Nephron progenitor cell (in vitro differentiated cells): ENCODE measurements around the gene ADAT2.

Experiments
- DNase-seq: peaks from one replicate; pipeline ENCODE4 v3.0.0; 2021
- H3K27ac Mint-ChIP-seq: 2 replicates; pipeline ENCODE4 v1.8.0; 2021; ENCODE audit warnings: mild to moderate bottlenecking, moderate library complexity, mixed read lengths
- H3K27me3 Mint-ChIP-seq: 2 replicates; pipeline ENCODE4 v1.8.0; 2021; ENCODE audit warnings: mild to moderate bottlenecking, low read depth, mixed read lengths; ENCODE audit not compliant: poor library complexity
- H3K36me3 Mint-ChIP-seq: 2 replicates; pipeline ENCODE4 v1.8.0; 2021; ENCODE audit warnings: low read depth, mixed read lengths
- H3K4me1 Mint-ChIP-seq: 2 replicates; pipeline ENCODE4 v1.8.0; 2021; ENCODE audit warnings: mixed read lengths
- H3K4me3 Mint-ChIP-seq: 2 replicates; pipeline ENCODE4 v1.8.0; 2021; ENCODE audit warnings: mild to moderate bottlenecking, moderate library complexity, mixed read lengths
- H3K9me3 Mint-ChIP-seq: 2 replicates; pipeline ENCODE4 v1.8.0; 2021; ENCODE audit warnings: mild to moderate bottlenecking, moderate library complexity, mixed read lengths
- CTCF ChIP-seq: fragments of 200-600 bp; sonication (generic); IDR thresholded peaks from 2 replicates; pipeline ENCODE4 v1.5.0; 2021; ENCODE audit warnings: antibody characterized with exemption

ADAT2 gene

GRCh38 chr6:143410859-143411270, 39.6 kb downstream of the ADAT2 start:
- no peaks in the 10 kb centered on the region for H3K36me3 Mint-ChIP-seq
- no peak overlapping the region for H3K4me3 Mint-ChIP-seq
- TF ChIP-seq CTCF, result no peak
- no peaks in the 10 kb centered on the region for H3K27me3 Mint-ChIP-seq
- H3K9me3 Mint-ChIP-seq, result peaks cover 7% of the 10 kb centered on the region
- H3K27ac Mint-ChIP-seq, result no peak overlapping the region
- no peaks in the 10 kb centered on the region for H3K4me1 Mint-ChIP-seq
- no peak for DNase-seq

DNA sequence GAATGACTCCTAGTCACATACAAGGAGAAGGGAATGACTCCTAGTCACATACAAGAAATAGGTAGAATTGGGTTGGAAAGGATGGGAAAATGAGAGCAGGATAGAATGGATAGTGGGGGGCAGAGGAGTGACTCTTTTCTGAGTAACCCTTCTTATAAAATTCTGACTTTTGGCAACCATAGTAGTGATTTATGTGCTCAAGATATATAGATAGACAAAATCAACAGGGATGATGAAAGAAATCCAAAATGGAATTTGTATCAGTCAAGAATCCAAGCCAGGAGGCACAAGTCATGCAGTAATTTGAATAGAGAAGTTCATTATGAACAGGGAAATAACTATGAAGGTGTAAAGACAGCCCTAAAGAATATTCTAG, 41.7 kb downstream of the ADAT2 start:
- Mint-ChIP-seq H3K9me3 (peaks cover 7% of the 10 kb centered on the region), H3K4me1 (no peaks in the 10 kb centered on the region), H3K36me3 (no peaks in the 10 kb centered on the region), H3K27ac (no peak overlapping the region), H3K4me3 (no peak overlapping the region), H3K27me3 (no peaks in the 10 kb centered on the region)
- no peak for TF ChIP-seq CTCF
- no peak for DNase-seq

DNA sequence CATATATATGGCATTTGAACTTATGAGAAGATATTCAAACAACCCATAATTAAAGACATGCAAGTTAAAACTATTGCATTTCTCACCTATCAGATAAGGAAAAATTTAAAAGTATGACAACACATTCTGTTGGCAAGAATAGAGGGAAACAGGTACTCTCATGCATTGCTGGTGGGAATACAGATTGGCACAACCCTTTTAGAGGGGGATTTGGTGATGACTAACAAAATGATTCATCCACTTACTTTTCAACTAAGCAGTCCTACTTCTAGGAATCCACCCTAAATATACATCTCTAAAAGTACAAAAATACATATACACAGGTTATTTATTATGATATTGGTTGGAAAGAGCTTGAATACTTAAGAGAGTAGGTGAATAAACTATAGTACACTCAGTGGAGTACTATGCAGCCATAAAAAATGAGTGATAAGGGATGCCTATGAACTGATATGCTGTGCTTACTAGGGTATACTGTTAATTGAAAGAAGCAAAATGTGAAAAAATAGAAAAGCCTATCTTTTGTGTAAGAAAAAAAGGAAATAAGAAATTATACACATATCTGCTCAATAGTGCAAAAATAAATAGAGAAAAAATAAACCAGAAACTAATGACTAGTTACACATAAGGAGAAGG, 42.2 kb downstream of the ADAT2 start:
- no peak overlapping the region for H3K4me3 Mint-ChIP-seq
- no peaks in the 10 kb centered on the region for H3K4me1 Mint-ChIP-seq
- DNase-seq, result no peak
- H3K36me3 Mint-ChIP-seq, result no peaks in the 10 kb centered on the region
- H3K27ac Mint-ChIP-seq, result no peak overlapping the region
- H3K9me3 Mint-ChIP-seq, result peaks cover 7% of the 10 kb centered on the region
- H3K27me3 Mint-ChIP-seq, result no peaks in the 10 kb centered on the region
- no peak for TF ChIP-seq CTCF

GRCh38 chr6:143406673-143407072, 43.8 kb downstream of the ADAT2 start:
- TF ChIP-seq CTCF, result no peak
- peaks cover 7% of the 10 kb centered on the region for H3K9me3 Mint-ChIP-seq
- no peak for DNase-seq
- H3K36me3 Mint-ChIP-seq, result no peaks in the 10 kb centered on the region
- H3K27me3 Mint-ChIP-seq, result no peaks in the 10 kb centered on the region
- H3K4me3 Mint-ChIP-seq, result no peak overlapping the region
- peaks cover 5% of the 10 kb centered on the region for H3K4me1 Mint-ChIP-seq
- H3K27ac Mint-ChIP-seq, result no peak overlapping the region

DNA sequence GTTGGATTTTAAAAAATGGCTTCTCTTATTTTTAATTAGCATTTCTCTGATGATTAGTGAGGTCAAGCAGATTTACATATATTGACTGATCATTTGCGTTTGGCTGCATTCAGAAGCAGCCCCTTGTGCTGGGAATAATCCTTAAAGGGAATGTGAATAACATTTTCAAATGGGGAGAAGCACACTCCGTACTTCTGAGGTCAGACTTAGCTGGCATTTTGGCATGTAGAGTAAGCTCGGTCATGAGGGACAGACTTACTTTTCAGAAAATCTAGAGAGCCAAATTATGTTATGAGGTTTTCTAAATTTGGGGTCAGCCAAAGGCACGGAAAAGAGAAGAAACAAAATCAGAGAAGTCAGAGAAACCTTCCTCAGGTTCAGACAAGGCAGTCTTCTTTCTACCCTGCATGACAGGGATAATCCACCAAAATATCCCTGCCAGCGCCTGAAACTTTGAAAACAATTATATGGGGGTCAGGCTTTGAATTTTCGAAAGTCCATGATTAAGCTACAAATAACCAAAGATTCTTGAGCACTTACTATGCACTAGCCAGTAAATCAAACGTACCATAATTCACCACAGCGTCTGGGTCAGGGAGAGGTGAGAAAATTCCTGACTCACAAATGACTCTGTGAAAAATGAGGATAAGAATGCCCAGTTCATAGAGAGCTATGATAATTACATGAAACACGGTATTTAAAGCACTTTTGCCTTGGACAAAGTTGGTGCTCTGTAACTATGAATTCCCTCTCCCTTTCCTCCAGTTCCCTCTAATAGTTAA, 44.9 kb downstream of the ADAT2 start:
- H3K36me3 Mint-ChIP-seq, result no peaks in the 10 kb centered on the region
- TF ChIP-seq CTCF, result no peak
- H3K27me3 Mint-ChIP-seq, result no peaks in the 10 kb centered on the region
- H3K9me3 Mint-ChIP-seq, result peaks cover 7% of the 10 kb centered on the region
- no peak overlapping the region for H3K27ac Mint-ChIP-seq
- no peak overlapping the region for H3K4me3 Mint-ChIP-seq
- no peak for DNase-seq
- peaks cover 16% of the 10 kb centered on the region for H3K4me1 Mint-ChIP-seq
